OCI-LY7 (cell line): ENCODE results near the gene CFAP58.

Source experiments
- EZH2phosphoT487 ChIP-seq: fragments of 200-600 bp; sonication (generic); IDR thresholded peaks from 2 replicates; pipeline ENCODE4 v1.6.1; 2018; ENCODE audit warnings: low read depth, borderline replicate concordance, mild to moderate bottlenecking, mixed run types, antibody characterized with exemption, low read length, moderate library complexity, mixed read lengths
- TF ChIP-seq, protein P1 (sequence below): fragments of 200-600 bp; sonication (generic); conservative IDR thresholded peaks from 2 replicates; pipeline ENCODE4 v1.5.1; 2014; ENCODE audit warnings: mild to moderate bottlenecking, antibody characterized with exemption, low read length, moderate library complexity, mixed read lengths

DNA sequence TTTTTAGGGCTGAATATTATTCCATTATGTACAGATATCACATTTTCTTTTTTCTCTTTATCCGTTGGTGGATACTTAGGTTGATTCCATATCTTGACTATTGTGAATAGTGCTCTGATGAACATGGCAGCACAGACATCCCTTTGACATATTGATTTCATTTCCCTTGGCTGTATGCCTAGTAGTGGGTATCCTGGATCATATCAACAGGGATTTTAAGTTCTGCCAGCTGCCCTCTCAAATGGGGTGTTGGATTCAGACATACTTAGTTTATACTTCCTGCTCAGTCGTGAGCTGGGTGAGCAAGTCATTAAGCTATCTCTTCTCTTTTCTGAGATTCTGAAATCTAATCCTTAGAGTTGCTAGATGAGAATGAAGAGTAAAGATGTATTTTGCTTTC, 147.8 kb downstream of the CFAP58 start:
- TF ChIP-seq, protein P1, sequence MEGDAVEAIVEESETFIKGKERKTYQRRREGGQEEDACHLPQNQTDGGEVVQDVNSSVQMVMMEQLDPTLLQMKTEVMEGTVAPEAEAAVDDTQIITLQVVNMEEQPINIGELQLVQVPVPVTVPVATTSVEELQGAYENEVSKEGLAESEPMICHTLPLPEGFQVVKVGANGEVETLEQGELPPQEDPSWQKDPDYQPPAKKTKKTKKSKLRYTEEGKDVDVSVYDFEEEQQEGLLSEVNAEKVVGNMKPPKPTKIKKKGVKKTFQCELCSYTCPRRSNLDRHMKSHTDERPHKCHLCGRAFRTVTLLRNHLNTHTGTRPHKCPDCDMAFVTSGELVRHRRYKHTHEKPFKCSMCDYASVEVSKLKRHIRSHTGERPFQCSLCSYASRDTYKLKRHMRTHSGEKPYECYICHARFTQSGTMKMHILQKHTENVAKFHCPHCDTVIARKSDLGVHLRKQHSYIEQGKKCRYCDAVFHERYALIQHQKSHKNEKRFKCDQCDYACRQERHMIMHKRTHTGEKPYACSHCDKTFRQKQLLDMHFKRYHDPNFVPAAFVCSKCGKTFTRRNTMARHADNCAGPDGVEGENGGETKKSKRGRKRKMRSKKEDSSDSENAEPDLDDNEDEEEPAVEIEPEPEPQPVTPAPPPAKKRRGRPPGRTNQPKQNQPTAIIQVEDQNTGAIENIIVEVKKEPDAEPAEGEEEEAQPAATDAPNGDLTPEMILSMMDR: no peak
- no peak for TF ChIP-seq EZH2phosphoT487
